Upper lobe of left lung (tissue), 6 donors: ENCODE data around the gene REEP6. TPM values are rescaled to one million over a fixed set of nuclear protein-coding genes. Genes with fewer than 3 reads are reported as not detected.
A peak's percentile ranks its signal among the peaks of the same experiment; 100 is the strongest.

ENCODE experiments used
- ATAC-seq, 2 donors: fragments of 200-7000 bp; cut with Tn5 transposase; one replicate each; pipeline ENCODE4 v1.9.1; 2022; ENCODE audit warnings: mild to moderate bottlenecking in 2 of 2, moderate library complexity in 2 of 2; ENCODE audit not compliant: low FRiP score in 2 of 2
- DNase-seq, 2 donors: peaks; one replicate each; pipeline ENCODE4 v3.0.0-alpha.2; 2019 to 2020
- H3K27ac ChIP-seq, 4 donors: fragments of 200-600 bp; sonication (generic); one replicate each; pipeline ENCODE4 v1.5.1; 2016 to 2019
- H3K27me3 ChIP-seq, 4 donors: fragments of 200-600 bp; sonication (generic); one replicate each; pipeline ENCODE4 v1.5.1; 2017 to 2019
- H3K36me3 ChIP-seq, 4 donors: fragments of 200-600 bp; sonication (generic); one replicate each; pipeline ENCODE4 v1.5.1; 2016 to 2019
- H3K4me1 ChIP-seq, 4 donors: fragments of 200-600 bp; sonication (generic); one replicate each; pipeline ENCODE4 v1.5.1; 2018 to 2019
- H3K4me3 ChIP-seq, 4 donors: fragments of 200-600 bp; sonication (generic); one replicate each; pipeline ENCODE4 v1.5.1; 2017 to 2019; ENCODE audit warnings: mild to moderate bottlenecking in 2 of 4, moderate library complexity in 1 of 4
- H3K9me3 ChIP-seq, 4 donors: fragments of 200-600 bp; sonication (generic); one replicate each; pipeline ENCODE4 v1.5.1; 2018 to 2019
- CTCF ChIP-seq, 6 experiments: fragments of 450-650 bp in 4 of 6; fragments of 200-600 bp in 2 of 6; sonication (generic) in 2 of 6; IDR thresholded peaks; one replicate each; pipeline ENCODE4 v1.5.1; 2016 to 2019; ENCODE audit warnings: antibody characterized with exemption in 6 of 6
- EP300 ChIP-seq, 4 donors: sonication (generic); formaldehyde crosslinking; IDR thresholded peaks; one replicate each; pipeline ENCODE4 v1.5.1; 2017; ENCODE audit warnings: antibody characterized with exemption in 4 of 4, control low read depth in 2 of 4
- POLR2A ChIP-seq, 4 donors: fragments of 450-650 bp; IDR thresholded peaks; one replicate each; pipeline ENCODE4 v1.5.1; 2016 to 2017; ENCODE audit warnings: antibody characterized with exemption in 4 of 4, mild to moderate bottlenecking in 2 of 4
- POLR2AphosphoS5 ChIP-seq, 2 donors: sonication (generic); formaldehyde crosslinking; IDR thresholded peaks; one replicate each; pipeline ENCODE4 v1.5.1; 2017; ENCODE audit warnings: antibody characterized with exemption in 2 of 2
- WGBS, 2 donors: methylation state at CpG; one replicate each; pipeline ENCODE4 v1.1.5; 2017 to 2018; 5-methylcytosine and 5-hydroxymethylcytosine counted together
- total RNA-seq, 6 donors: library from RNA; depleted of rRNA in 4 of 6; stranded (reverse); fragments of >200 nt in 4 of 6; gene quantifications; one replicate each; pipeline versions ENCODE4 v1.1.0 to v1.2.1, GENCODE V29; 2016 to 2021
- donor health status: DM: no; HTN: no; CAD: no; lungs with moderate emphysema.
- donor health status: DM: no; HTN: yes; CAD: no; lungs with severe emphysema.

Gene REEP6
- total RNA-seq, 6 donors from 2014 or later: 2.0 to 7.8 (median 3.1) TPM

GRCh38 chr19:1526066-1526778 is 35.2 kb downstream of the REEP6 start:
- ATAC-seq: no peak
- WGBS, 2 donors: 79 to 81% methylated on average over 11 to 27 of the region's 33 CpGs

GRCh38 chr19:1526979-1527649 is 36.1 kb downstream of the REEP6 start:
- WGBS, 2 donors: 71 to 84% methylated on average over 18 of the region's 18 CpGs
- H3K4me1 ChIP-seq: peaks cover 0 to 10% (median 3%) of the 10 kb centered on the region in 4 donors
- H3K4me3 ChIP-seq: no peak overlapping the region
- ATAC-seq: no peak
- TF ChIP-seq POLR2AphosphoS5 (IDR thresholded peaks at IDR 0.05) (no peak), CTCF (IDR thresholded peaks at IDR 0.05) (no peak)
- no peaks in the 10 kb centered on the region for H3K36me3 ChIP-seq
- DNase-seq: no peak
- no peaks in the 10 kb centered on the region for H3K9me3 ChIP-seq
- H3K27me3 ChIP-seq: peaks cover 0 to 37% (median 15%) of the 10 kb centered on the region in 4 donors
- H3K27ac ChIP-seq: no peak overlapping the region

More at GRCh38 chr19:1526066-1526778, 35.2 kb downstream of the REEP6 start:
- H3K9me3 ChIP-seq: no peaks in the 10 kb centered on the region
- no peak overlapping the region for H3K27ac ChIP-seq
- H3K4me1 ChIP-seq: peaks cover 0 to 10% (median 3%) of the 10 kb centered on the region in 4 donors
- TF ChIP-seq POLR2AphosphoS5 (IDR thresholded peaks at IDR 0.05): no peak
- no peak for TF ChIP-seq EP300 (IDR thresholded peaks at IDR 0.05)
- no peak for TF ChIP-seq CTCF (IDR thresholded peaks at IDR 0.05)
- TF ChIP-seq POLR2A (IDR thresholded peaks at IDR 0.05): no peak
- no peak for DNase-seq
- no peaks in the 10 kb centered on the region for H3K36me3 ChIP-seq
- peaks cover 0 to 37% (median 15%) of the 10 kb centered on the region in 4 donors for H3K27me3 ChIP-seq
- H3K4me3 ChIP-seq: no peak overlapping the region

GRCh38 chr19:1527650-1528309 is 36.8 kb downstream of the REEP6 start:
- WGBS, 2 donors: 81 to 91% methylated on average over 12 to 21 of the region's 27 CpGs
- Histone ChIP-seq H3K27me3 (peaks cover 0 to 37% (median 14%) of the 10 kb centered on the region in 4 donors), H3K27ac (no peak overlapping the region), H3K4me3 (no peak overlapping the region), H3K36me3 (no peaks in the 10 kb centered on the region), H3K9me3 (no peaks in the 10 kb centered on the region), H3K4me1 (peaks cover 0 to 10% (median 3%) of the 10 kb centered on the region in 4 donors)
- DNase-seq (peak in 1 of 2 donors; percentile 82), ATAC-seq (peak in 1 of 2 donors; percentile 4)
- no peak for TF ChIP-seq EP300 (IDR thresholded peaks at IDR 0.05)
- no peak for TF ChIP-seq POLR2A (IDR thresholded peaks at IDR 0.05)
- no peak for TF ChIP-seq POLR2AphosphoS5 (IDR thresholded peaks at IDR 0.05)
- no peak for TF ChIP-seq CTCF (IDR thresholded peaks at IDR 0.05)

GRCh38 chr19:1528596-1529429 is 37.8 kb downstream of the REEP6 start:
- Histone ChIP-seq H3K9me3 (no peaks in the 10 kb centered on the region), H3K36me3 (no peaks in the 10 kb centered on the region), H3K27me3 (peaks cover 0 to 28% (median 9%) of the 10 kb centered on the region in 4 donors), H3K4me1 (peaks cover 0 to 7% (median 2%) of the 10 kb centered on the region in 4 donors), H3K27ac (no peak overlapping the region), H3K4me3 (no peak overlapping the region)
- ATAC-seq: no peak
- DNase-seq: no peak
- no peak for TF ChIP-seq EP300 (IDR thresholded peaks at IDR 0.05)
- 79 to 84% methylated on average over 11 to 20 of the region's 23 CpGs for WGBS, 2 donors
